8988T (cell line): ENCODE measurements around the gene HYAL3.
"Not testable (repeated sequence)": the region's sequence is repeated elsewhere in the genome, so short reads cannot be mapped to it uniquely, and the experiment has no call there.

Source experiments
- DNase-seq: peaks from one replicate; pipeline ENCODE4 v3.0.0; 2011

HYAL3 gene

GRCh38 chr3:50268703-50269451, 30.3 kb downstream of the HYAL3 start, which contains the start of gene SEMA3B:
TSS of gene SEMA3B (plus strand) at chr3:50269147. CDS start at chr3:50269241, 94 bp downstream.
- no peak for DNase-seq

- no peak for DNase-seq
Measured at GRCh38 chr3:50268276-50268675, 30.9 kb downstream of the HYAL3 start.

GRCh38 chr3:50267280-50267913, 31.8 kb downstream of the HYAL3 start:
- no peak for DNase-seq

GRCh38 chr3:50266836-50267235, 32.4 kb downstream of the HYAL3 start:
- no peak for DNase-seq

GRCh38 chr3:50266017-50266416, 33.2 kb downstream of the HYAL3 start:
- DNase-seq, result no peak

GRCh38 chr3:50265571-50265970, 33.6 kb downstream of the HYAL3 start:
- no peak for DNase-seq

GRCh38 chr3:50264964-50265485, 34.2 kb downstream of the HYAL3 start:
- no peak for DNase-seq

- peak; percentile 82 for DNase-seq
Measured at GRCh38 chr3:50264383-50264963, 34.7 kb downstream of the HYAL3 start.

- DNase-seq, result no peak
Measured at GRCh38 chr3:50263478-50264382, 35.5 kb downstream of the HYAL3 start.

- DNase-seq, result no peak
Measured at GRCh38 chr3:50262778-50263177, 36.4 kb downstream of the HYAL3 start.

GRCh38 chr3:50262200-50262599, 37.0 kb downstream of the HYAL3 start:
- not testable (repeated sequence) for DNase-seq

- no peak for DNase-seq
Measured at GRCh38 chr3:50261505-50261904, 37.7 kb downstream of the HYAL3 start.

GRCh38 chr3:50260942-50261441, 38.2 kb downstream of the HYAL3 start:
- DNase-seq, result no peak

GRCh38 chr3:50260027-50260941, 38.9 kb downstream of the HYAL3 start:
- peak; percentile 100 for DNase-seq

GRCh38 chr3:50259432-50260026, 39.7 kb downstream of the HYAL3 start:
- DNase-seq, result no peak

GRCh38 chr3:50258979-50259378, 40.2 kb downstream of the HYAL3 start:
- DNase-seq, result no peak

- DNase-seq, result no peak
Measured at GRCh38 chr3:50258029-50258680, 41.0 kb downstream of the HYAL3 start.

GRCh38 chr3:50256978-50257890, 42.0 kb downstream of the HYAL3 start:
- DNase-seq, result peak; percentile 77

- DNase-seq, result no peak
Measured at GRCh38 chr3:50255251-50255615, 44.0 kb downstream of the HYAL3 start.
